Keratinocyte (primary cell): Measurements from ENCODE around the gene VPS52.

Source experiments
- CTCF ChIP-seq, 3 experiments: IDR thresholded peaks in 1 of 3; conservative IDR thresholded peaks in 1 of 3; optimal IDR thresholded peaks in 1 of 3; 2 replicates in 2 of 3; 3 replicates in 1 of 3; pipeline versions ENCODE3 to v1.5.1; 2011; ENCODE audit warnings: low read length in 3 of 3, mild to moderate bottlenecking in 3 of 3, moderate library complexity in 2 of 3, control low read depth in 1 of 3, inconsistent platforms in 1 of 3; ENCODE audit not compliant: insufficient read depth in 2 of 3; ENCODE audit errors: extremely low read depth in 1 of 3
- EZH2 ChIP-seq: IDR thresholded peaks from one replicate; pipeline ENCODE4 v1.6.1; 2012; ENCODE audit warnings: inconsistent platforms, mild to moderate bottlenecking, low read length, moderate library complexity

- TF ChIP-seq CTCF (optimal IDR thresholded peaks at IDR 0.05 in 1 of 3, IDR thresholded peaks at IDR 0.05 in 1 of 3, conservative IDR thresholded peaks at IDR 0.05 in 1 of 3; ENCODE audit: extremely low read depth in 1 of 3, insufficient read depth in 2 of 3, low read length in 3 of 3), result no peak
- no peak for TF ChIP-seq EZH2
Measured at GRCh38 chr6:33203443-33204164, 68.1 kb downstream of the VPS52 start.
